Non-pigmented ciliary epithelial cell (primary cell): Measurements from ENCODE around the gene DNAAF5.

Experiments used
- DNase-seq: peaks from one replicate; pipeline ENCODE4 v3.0.0-alpha.2; 2010; ENCODE audit warnings: low read depth

DNAAF5 gene

GRCh38 chr7:726084-726853 is at the start of gene DNAAF5:
Gene DNAAF5 (plus strand): TSS chr7:726699. CDS start chr7:726721, 22 bp downstream.
- DNase-seq: peak; percentile 10

GRCh38 chr7:676972-677385 is 49.5 kb upstream of the DNAAF5 start:
- DNase-seq: no peak

- DNase-seq: no peak
Measured at GRCh38 chr7:680411-681127, 45.9 kb upstream of the DNAAF5 start.

DNA sequence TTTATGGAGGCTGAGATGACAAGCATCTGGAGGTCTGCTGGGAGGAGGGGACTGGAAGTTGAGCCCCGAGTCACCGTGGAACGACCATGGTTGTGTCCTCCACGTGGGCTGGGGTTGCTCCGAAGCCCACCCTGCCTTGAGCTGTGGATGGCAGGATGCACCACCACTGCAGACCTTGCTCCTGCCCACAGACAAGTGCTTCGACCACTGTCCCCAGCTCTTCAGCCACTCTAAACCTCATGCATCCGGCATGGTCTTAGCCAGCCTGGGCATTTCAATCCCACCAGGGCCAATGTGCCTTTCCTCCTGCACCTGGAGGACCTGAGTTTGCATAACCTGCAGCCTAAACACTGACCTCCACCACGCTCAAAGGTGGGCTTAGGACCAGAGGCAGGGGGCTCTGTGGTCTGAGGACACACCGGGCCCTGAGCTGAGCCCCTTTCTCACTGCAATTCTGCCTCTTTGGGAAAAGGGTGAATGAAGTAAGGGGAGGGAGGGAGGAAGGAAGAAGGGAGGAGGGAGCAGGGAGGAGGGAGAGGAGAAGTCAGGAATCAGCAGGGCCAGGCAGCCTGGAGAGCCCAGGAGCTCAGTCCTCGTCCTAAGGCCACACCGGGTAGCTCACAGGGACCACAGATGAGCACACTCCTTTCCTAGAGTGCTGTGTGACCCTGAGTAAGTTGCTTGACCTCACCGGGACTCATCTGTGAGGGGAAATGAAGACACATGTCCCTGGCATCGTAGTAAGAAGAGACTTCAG is 44.8 kb upstream of the DNAAF5 start:
- no peak for DNase-seq

DNA sequence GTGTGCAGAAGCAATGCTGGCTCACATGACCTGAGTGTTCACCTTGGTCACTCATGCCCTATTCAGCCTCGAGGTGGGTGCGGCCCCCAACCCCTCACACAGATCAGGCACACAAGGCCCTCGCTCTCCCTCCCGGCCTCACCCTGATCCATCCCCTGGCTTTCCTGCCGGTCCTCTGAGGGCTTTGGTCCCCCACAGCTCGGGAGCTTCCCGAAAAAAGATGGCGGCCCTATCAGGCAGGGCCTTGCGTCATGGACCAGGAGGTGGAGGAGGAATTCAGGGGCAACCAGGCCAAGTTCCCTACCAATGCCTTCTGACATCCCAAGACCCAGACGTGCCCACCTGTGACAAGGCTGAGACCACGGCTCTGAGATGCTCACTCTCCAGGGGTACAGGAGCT is 43.7 kb upstream of the DNAAF5 start:
- DNase-seq: no peak

GRCh38 chr7:683526-684205 is 42.8 kb upstream of the DNAAF5 start:
- no peak for DNase-seq

DNA sequence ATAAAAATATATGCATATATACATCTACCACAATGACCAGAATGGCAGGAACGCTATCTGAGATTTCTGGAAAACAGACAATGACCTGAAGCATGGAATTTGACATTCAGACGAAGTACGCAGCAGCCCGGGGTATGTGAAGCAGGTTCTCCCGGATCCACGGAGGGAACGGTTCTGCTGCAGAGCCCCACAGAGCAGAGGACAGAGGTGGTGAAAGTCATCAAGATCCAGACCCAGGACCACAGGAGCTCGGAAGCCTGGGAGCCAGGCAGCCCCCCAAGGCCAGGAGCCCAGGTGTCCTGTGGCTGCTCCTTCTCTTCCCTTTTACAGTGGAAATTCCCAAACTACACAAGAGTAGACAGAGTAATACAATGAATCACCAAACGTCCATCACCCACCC is 42.1 kb upstream of the DNAAF5 start:
- no peak for DNase-seq

- DNase-seq: no peak
Measured at GRCh38 chr7:685540-685939, 41.0 kb upstream of the DNAAF5 start.

- no peak for DNase-seq
Measured at GRCh38 chr7:690478-691360, 35.8 kb upstream of the DNAAF5 start.

DNA sequence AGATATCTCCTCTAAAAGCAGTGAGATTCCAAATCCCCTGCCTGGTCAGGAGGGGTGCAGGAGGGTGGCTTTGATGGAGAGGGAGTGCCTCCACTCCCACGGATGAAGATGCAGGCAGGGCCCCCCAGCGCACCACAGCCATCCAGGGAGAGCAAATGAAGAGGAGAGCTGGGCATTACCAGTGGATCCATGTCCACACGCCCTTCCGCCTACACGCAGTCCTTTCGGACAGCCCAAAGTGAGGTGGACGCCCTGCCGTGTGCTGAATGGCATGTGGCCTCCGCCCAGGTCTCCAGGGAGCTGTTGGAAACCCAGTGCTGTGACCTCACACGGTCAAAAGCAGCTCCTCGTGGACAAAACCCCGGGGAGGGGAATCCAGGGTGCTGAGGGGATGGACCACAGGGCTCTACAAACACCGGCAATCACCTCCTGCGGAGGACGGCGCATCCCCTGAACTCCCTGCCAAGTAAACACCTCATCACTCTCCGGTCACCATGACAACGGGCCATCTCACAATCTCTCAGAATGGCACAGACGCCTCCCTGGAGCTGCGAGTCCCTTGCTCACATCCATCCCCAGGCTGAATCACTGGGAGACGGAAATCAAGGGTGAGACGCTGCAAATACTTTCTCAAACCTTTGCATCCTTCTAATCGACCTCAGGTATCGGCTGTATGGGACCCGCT is 35.0 kb upstream of the DNAAF5 start:
- DNase-seq: no peak

DNA sequence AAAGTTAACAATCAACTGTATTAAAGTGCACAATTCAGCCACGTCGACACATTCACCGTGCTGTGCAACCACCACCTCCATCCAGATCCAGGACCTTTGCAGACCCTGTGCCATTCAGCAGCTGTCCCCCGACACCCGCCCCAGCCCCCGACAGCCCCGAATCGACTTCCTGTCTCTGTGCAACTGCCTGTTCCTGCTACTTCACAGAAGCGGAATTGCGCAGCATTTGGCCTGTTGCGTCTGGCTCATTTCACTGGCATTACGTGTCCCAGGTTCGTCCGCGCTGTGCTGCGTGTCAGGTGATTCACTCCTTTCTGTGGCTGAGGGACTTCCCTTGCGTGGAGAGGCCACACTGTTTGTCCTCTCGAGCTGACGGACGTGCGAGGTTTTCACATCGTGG is 33.2 kb upstream of the DNAAF5 start:
- DNase-seq: no peak

GRCh38 chr7:696426-696811 is 30.1 kb upstream of the DNAAF5 start:
- no peak for DNase-seq

DNA sequence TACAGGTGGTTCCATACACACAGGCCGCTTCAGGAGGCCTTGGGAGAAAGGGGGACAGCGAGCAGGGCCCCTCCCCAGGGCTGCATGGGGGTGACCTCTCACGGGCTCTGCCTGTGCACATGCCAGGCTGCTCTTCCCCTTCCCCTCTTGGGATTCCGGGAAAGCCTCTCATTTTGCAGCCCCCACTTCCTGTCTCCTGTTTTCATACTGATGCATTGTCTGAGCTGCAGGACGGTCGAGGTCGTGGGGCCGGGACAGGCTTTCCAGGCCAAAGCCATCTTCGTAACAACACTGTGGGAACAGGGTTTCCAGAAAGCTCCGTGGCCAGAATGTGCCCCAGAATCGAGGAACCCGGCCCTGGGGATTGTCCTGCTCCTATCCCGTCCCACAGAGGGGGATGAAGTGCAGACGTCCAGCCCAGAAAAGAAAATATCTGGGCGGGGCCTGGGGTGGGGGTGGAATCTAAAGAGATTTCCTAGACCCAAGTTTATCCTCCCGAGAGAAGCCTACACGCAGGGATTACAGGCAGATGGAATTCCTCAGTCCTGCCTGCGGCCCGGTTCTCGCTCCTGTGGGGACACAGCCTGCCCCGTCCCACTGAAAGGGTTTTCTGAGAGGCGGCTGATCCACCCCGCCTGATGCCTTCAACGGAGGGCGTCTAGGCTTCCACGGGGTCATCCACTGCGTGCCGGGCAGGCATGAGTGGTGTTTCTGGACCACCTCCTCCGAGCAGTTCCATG is 29.5 kb upstream of the DNAAF5 start:
- DNase-seq: no peak

DNA sequence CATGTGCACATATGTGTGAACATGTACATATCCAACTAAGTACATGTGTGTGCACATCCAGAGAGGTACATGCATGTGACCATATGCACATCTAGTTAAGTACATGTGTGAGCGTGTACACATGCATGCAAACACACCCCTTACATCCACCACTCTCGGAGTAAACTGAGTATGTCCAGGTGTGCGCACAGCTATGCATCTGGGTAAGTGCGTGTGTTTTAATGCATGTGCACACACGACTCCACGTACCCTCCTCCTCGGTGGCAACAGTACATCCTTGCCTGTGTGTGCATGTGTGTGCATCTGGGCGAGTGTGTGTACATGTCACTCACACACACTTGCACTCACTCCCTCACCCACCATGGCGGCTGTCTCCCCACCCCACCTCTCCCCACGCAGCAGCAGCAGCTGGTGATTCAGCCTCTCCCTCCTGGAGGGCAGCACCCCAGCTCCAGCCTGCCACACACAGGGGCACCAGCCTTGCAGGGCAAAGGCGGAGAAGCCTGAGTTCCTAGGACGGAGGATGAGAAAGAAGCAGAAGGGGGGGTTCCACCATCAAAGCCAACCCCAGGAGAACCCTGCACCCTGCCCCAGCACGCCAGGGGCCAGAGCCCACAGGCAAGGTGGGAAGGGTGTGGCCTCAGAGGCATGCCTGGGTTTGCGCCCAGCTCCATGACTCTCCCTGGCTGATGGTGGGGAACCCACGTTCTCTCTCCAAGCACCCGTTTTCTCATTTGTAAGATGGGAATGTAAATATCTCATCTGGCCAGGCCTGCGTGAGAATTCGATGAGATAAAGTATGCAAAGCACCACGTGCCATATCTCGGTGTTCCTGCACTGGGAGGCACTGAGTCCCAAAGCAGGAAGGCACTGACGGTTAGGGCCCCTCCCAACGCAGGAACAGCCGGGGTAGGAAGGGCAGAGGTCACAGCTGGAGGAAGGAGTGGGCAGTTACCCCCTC is 27.7 kb upstream of the DNAAF5 start:
- no peak for DNase-seq

GRCh38 chr7:699476-700170 is 26.9 kb upstream of the DNAAF5 start:
- no peak for DNase-seq

DNA sequence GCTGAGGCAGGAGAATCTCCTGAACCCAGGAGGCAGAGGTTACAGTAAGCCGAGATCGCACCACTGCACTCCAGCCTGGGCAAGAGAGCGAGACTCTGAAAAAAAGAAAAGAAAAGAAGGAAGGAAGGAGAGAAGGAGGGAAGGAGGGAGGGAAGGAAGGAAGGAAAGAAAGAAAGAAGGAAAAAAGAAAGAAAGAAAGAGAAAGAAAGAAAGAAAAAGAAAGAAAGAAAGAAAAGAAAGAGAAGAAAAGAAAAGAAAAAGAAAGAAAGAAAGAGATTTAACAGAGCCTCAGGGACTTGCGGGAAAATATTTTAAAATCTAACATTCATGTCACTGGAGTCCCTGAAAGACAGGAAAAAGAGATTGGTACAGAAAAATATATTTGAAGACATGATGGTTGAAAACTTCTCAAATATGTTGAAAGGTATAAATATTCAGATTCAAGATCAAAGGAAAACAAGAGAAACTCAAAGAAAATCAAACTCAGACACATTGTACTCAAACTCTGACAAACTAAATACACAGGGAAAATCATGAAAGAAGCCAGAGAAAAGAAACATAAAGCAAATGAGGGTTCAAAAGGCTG is 25.3 kb upstream of the DNAAF5 start:
- no peak for DNase-seq

DNA sequence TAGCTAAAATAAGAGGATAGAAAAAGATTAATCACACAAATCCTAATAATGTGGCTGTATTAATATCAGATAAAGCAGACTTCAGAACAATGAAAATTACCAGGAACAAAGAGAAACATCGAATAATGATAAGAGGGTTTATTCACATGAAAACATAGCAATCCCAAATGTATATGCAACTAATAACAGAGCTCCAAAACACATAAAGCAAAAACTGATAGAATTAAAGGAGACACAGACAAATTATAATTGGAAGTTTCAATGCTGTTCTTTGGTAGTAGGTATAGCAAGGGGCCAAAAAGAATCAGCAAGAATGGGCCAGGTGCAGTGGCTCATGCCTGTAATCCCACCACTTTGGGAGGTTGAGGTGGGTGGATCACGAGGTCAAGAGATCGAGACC is 23.4 kb upstream of the DNAAF5 start:
- DNase-seq: no peak

- no peak for DNase-seq
Measured at GRCh38 chr7:706721-707120, 19.8 kb upstream of the DNAAF5 start.
